ENCODE data around the gene VIM.
"Not testable (repeated sequence)": the region's sequence is repeated elsewhere in the genome, so short reads cannot be mapped to it uniquely, and the experiment has no call there.

Gene VIM

GRCh38 chr10:17233286-17233991 is 5.4 kb downstream of the VIM start:
- DNase-seq, result no peak

DNA sequence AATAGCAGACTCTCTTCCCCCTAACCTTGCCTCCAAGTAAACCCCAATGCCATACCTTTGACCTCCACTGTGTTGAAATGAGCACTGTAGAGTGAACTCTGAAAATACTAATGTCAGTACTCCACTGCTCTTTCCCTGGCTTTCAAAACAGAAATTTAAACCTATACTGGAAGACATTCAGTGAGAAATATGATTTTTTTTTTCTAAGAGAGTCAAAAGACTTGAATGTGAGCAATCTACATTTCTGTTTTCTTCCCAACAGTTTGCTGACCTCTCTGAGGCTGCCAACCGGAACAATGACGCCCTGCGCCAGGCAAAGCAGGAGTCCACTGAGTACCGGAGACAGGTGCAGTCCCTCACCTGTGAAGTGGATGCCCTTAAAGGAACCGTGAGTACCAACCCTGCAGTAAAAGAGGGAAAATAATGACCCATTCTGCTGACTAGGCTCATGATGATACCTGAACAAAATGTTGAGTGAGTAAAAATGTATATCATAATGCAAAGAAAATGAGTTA is 6.4 kb downstream of the VIM start:
- DNase-seq, result peak in 1 of 3 experiments; percentile 2

DNA sequence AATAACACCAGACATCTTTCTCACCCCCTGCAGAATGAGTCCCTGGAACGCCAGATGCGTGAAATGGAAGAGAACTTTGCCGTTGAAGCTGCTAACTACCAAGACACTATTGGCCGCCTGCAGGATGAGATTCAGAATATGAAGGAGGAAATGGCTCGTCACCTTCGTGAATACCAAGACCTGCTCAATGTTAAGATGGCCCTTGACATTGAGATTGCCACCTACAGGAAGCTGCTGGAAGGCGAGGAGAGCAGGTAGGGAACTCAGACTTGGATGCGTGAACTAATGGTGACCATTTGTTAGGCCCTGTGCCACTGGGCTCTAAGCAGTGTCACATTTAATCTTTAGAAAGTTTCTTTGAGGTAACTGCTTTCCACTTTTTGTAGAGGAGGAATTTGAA is 7.1 kb downstream of the VIM start:
- DNase-seq, result no peak

DNA sequence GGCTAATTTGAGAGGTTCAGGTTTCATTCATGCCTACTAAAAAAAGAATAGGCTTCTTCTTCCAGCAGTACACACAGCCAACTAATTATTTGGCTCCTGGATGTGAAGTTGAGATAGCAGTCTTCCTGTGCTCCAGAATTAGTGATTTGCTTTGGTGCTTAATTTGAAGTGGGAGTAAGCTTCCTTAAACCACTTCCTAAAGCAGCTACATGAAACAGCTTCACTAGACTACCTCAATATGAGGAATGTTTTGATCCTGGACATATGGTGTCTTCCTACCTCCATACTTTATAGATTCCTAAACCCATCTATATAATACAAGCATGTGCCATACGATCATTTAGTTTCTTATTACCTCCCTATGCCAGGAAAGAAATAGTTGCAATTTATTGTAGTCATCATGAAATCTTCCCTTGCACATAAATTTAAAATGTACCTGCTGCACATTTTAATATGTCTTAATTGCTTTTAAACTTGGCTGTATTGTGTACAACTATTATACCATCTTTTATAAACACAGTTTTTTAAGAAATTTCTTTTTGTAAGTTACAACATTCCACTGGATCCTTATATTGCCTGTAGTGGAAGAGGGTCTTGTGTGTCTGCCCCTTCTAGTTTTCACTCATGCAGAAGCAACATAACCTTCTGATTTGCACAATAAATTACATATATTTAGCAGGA is 8.6 kb downstream of the VIM start:
- no peak for DNase-seq

DNA sequence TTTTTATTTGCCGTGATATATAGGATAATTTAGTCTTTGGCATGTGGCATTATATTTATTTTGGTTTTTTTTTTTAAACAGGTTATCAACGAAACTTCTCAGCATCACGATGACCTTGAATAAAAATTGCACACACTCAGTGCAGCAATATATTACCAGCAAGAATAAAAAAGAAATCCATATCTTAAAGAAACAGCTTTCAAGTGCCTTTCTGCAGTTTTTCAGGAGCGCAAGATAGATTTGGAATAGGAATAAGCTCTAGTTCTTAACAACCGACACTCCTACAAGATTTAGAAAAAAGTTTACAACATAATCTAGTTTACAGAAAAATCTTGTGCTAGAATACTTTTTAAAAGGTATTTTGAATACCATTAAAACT is 9.1 kb downstream of the VIM start:
- DNase-seq, result no peak

GRCh38 chr10:17237915-17238444 is 9.9 kb downstream of the VIM start:
- no peak for DNase-seq

GRCh38 chr10:17238445-17239291 is 10.6 kb downstream of the VIM start:
- DNase-seq, result no peak

GRCh38 chr10:17239345-17240085 is 11.5 kb downstream of the VIM start:
- DNase-seq, result no peak

DNA sequence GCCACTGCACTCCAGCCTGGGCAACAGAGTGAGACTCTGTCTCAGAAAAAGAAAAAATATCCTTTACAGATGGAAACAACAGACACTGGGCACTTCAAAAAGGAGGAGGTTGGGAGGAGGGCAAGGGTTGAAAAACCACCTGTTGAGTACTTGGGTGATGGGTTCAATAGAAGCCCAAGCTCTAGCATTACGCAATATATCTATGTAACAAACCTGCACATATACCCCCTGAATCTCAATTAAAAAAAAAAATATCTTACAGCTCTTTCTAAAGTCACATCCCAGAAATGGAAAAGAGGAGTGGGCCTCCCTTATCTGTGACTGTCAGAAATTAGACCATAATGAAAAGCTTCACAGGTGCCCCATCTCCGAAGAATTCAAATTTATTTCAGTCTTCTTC is 12.1 kb downstream of the VIM start:
- DNase-seq, result no peak

GRCh38 chr10:17240616-17241015 is 12.6 kb downstream of the VIM start:
- no peak for DNase-seq

- DNase-seq, result no peak
Observed at GRCh38 chr10:17241611-17242333, 13.7 kb downstream of the VIM start.

GRCh38 chr10:17244700-17245365 is 16.8 kb downstream of the VIM start:
- no peak for DNase-seq

GRCh38 chr10:17247210-17247609 is 19.2 kb downstream of the VIM start:
- DNase-seq, result no peak

- no peak for DNase-seq
Observed at GRCh38 chr10:17248964-17249363, 20.9 kb downstream of the VIM start.

- peak in 1 of 3 experiments; percentile 23 for DNase-seq
Observed at GRCh38 chr10:17249820-17250219, 21.8 kb downstream of the VIM start.

GRCh38 chr10:17250736-17251135 is 22.7 kb downstream of the VIM start:
- no peak for DNase-seq

- not testable (repeated sequence) for DNase-seq
Observed at GRCh38 chr10:17254543-17255050, 26.6 kb downstream of the VIM start.

DNA sequence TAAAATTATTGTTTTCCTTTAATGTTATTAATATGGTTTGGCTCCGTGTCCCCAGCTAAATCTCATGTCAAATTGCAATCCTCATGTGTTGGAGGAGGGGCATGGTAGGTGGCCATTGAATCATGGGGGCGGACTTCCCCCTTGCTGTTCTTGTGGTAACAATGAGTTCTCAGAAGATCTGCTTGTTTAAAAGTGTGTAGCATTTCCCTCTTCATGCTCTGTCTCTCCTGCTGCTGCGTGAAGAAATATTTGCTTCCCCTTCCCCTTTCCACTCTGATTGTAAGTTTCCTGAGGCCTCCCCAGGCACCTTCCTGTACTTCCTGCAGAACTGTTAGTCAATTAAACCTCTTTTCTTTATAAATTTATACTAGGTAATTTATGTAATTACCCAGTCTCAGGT is 27.5 kb downstream of the VIM start:
- DNase-seq, result no peak

DNA sequence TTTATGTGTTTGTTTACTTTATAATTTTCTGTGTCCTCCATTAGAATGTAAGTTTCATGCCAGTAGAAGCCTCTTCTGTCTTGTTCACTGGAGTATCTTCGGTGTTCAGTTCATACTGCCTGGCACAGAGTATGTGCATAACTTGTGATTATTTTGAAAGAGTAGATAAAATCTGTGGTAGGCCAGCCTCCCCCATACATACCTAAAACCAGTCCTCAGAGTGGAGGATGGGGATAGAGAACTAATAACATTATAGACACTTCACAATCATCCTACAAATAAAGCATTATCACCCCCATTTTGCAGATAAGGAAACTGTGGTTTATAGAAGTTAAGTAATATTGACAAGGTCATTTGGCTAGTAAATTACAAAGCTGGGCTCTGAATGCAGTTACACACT is 28.0 kb downstream of the VIM start:
- DNase-seq, result no peak

DNA sequence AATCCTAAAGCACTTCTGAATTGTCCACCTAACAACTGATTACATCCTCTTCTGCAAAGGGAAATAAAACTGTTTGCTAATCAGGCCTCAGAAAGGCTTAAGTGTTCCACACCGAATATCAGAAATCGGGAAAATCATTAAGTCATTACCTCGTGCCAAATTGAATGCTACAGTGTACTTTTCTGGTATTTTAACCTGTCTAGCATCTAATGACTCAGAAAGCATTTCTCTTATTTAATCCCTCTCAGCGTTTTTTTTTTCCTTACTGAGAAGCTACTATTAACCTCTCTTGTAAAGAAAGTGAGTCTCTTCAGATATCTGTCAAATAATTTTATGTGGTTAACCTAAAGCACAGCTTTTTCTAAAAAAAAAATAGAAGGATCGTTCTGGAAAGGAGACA is 28.6 kb downstream of the VIM start:
- DNase-seq, result no peak
